ENCODE measurements around the gene NID2. TPM values are rescaled to one million over a fixed set of nuclear protein-coding genes. Genes with fewer than 3 reads are reported as not detected.
A peak's percentile ranks its signal among the peaks of the same experiment; 100 is the strongest.

The NID2 gene
- total and polyA plus RNA-seq, 10 of the 15 experiments (the other 5 are each of a cell fraction or from before 2014, with no cell fraction given): 0.04 to 0.49 (median 0.23) TPM; not detected in 3

DNA sequence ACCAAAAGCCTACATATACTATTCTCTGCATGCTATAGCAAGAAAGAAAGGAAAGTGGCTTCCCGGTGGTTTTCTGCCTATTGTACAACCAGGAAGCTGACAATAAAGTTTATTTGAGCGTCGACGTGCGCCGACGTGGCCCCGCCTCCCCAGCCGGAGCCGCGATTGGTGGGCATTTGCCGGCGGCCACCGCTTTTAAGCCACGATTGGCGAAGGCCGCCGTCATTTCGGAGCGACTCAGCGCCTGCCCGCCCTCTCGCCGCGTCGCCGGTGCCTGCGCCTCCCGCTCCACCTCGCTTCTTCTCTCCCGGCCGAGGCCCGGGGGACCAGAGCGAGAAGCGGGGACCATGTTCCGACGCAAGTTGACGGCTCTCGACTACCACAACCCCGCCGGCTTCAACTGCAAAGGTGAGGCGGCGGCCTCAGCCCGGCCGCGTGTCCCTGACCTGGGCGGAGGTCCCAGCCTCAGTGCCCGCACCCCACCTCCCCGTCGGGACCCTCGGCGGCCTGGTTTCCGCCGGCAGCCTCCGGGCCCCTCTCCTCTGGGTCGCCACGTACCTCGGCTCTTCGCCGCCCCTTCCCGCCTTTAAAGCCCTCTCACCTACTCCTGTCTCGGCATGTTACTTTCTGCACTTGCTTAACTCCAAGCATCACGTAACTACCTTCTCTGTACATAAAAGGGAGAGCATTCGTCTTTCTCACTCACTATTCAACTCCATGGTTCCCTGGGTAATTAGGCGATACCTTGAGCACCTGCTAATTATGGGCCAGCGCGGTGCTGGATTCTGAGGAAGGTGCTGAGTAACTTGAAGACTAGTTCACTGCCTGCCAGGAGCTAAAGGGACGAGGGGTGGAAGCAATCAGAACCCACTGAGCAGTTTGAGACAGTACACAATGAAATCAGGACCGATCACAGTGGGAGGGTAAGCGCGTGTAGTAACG lies 79.3 kb downstream of the NID2 start, which contains the start of gene RTRAF (continued):
- TF ChIP-seq, protein P1, sequence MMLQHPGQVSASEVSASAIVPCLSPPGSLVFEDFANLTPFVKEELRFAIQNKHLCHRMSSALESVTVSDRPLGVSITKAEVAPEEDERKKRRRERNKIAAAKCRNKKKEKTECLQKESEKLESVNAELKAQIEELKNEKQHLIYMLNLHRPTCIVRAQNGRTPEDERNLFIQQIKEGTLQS (IDR thresholded peaks at IDR 0.05; ENCODE audit: borderline replicate concordance, extremely low read depth, low read depth, low read length): no peak
- TF ChIP-seq, protein P2, sequence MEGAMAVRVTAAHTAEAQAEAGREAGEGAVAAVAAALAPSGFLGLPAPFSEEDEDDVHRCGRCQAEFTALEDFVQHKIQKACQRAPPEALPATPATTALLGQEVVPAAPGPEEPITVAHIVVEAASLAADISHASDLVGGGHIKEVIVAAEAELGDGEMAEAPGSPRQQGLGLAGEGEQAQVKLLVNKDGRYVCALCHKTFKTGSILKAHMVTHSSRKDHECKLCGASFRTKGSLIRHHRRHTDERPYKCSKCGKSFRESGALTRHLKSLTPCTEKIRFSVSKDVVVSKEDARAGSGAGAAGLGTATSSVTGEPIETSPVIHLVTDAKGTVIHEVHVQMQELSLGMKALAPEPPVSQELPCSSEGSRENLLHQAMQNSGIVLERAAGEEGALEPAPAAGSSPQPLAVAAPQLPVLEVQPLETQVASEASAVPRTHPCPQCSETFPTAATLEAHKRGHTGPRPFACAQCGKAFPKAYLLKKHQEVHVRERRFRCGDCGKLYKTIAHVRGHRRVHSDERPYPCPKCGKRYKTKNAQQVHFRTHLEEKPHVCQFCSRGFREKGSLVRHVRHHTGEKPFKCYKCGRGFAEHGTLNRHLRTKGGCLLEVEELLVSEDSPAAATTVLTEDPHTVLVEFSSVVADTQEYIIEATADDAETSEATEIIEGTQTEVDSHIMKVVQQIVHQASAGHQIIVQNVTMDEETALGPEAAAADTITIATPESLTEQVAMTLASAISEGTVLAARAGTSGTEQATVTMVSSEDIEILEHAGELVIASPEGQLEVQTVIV (IDR thresholded peaks at IDR 0.05; ENCODE audit: borderline replicate concordance, partially characterized antibody): no peak
- TF ChIP-seq, protein P3, sequence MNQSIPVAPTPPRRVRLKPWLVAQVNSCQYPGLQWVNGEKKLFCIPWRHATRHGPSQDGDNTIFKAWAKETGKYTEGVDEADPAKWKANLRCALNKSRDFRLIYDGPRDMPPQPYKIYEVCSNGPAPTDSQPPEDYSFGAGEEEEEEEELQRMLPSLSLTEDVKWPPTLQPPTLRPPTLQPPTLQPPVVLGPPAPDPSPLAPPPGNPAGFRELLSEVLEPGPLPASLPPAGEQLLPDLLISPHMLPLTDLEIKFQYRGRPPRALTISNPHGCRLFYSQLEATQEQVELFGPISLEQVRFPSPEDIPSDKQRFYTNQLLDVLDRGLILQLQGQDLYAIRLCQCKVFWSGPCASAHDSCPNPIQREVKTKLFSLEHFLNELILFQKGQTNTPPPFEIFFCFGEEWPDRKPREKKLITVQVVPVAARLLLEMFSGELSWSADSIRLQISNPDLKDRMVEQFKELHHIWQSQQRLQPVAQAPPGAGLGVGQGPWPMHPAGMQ (IDR thresholded peaks at IDR 0.05; ENCODE audit: borderline replicate concordance): no peak
- TF ChIP-seq, protein P4, sequence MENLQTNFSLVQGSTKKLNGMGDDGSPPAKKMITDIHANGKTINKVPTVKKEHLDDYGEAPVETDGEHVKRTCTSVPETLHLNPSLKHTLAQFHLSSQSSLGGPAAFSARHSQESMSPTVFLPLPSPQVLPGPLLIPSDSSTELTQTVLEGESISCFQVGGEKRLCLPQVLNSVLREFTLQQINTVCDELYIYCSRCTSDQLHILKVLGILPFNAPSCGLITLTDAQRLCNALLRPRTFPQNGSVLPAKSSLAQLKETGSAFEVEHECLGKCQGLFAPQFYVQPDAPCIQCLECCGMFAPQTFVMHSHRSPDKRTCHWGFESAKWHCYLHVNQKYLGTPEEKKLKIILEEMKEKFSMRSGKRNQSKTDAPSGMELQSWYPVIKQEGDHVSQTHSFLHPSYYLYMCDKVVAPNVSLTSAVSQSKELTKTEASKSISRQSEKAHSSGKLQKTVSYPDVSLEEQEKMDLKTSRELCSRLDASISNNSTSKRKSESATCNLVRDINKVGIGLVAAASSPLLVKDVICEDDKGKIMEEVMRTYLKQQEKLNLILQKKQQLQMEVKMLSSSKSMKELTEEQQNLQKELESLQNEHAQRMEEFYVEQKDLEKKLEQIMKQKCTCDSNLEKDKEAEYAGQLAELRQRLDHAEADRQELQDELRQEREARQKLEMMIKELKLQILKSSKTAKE (IDR thresholded peaks at IDR 0.05; ENCODE audit: low read depth, poor library complexity, severe bottlenecking): no peak
- no peak for TF ChIP-seq KAT2A (conservative IDR thresholded peaks at IDR 0.05; ENCODE audit: control insufficient read depth, low read depth, low read length)
- TF ChIP-seq SPI1 (IDR thresholded peaks at IDR 0.05; ENCODE audit: borderline replicate concordance, insufficient read depth, low read depth, low read length): no peak
- TF ChIP-seq CREB1 (IDR thresholded peaks at IDR 0.05; ENCODE audit: low read depth): peak; percentile 97
- TF ChIP-seq TAF1 (IDR thresholded peaks at IDR 0.05; ENCODE audit: borderline replicate concordance, low read depth, low read length): peak; percentile 87
- TF ChIP-seq MEF2B (IDR thresholded peaks at IDR 0.05; ENCODE audit: partially characterized antibody, poor library complexity, severe bottlenecking): peak; percentile 17

Measured in GM12878 (cell line).